ENCODE data around the gene COL19A1.

Gene COL19A1

DNA sequence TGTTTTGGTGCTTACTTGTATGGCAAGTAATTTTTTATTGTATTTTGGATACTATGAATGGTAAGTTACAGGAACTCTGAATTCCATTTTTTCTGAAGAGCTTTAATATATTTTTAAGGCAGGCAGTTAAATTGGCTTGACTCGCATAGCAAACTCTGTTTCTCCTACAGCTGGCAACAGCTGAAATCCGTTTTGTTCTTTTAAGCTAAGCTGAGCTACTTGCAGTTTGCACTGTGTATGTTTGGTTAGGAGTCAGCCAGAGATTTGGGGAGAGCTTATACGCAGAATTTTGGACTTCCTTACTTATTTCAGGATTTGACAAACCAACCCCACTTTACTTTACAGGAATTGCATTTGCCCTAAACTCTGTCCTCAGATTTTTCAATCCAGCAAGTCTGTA lies 179.1 kb downstream of the COL19A1 start:
- no peak overlapping the region for H3K4ac ChIP-seq (ENCODE audit: low read depth in 1 of 2, low read length in 2 of 2)
- no peak overlapping the region for H2BK5ac ChIP-seq (ENCODE audit: low read depth, low read length, poor library complexity, severe bottlenecking)
- H2AFZ ChIP-seq (ENCODE audit: low read depth, low read length), result no peak overlapping the region
- no peak overlapping the region for H3K18ac ChIP-seq (ENCODE audit: low read depth in 1 of 2, low read length in 2 of 2)
- H3K79me1 ChIP-seq (replicated peaks; ENCODE audit: low read length, poor library complexity, severe bottlenecking), result no peaks in the 10 kb centered on the region
- H3K27ac ChIP-seq (ENCODE audit: low read length, poor library complexity, severe bottlenecking), result no peak overlapping the region
- no peaks in the 10 kb centered on the region for H3K9me3 ChIP-seq (ENCODE audit: control insufficient read depth, low read length)
- 88% methylated on average over 3 of the region's 3 CpGs for WGBS
- H3K4me2 ChIP-seq (ENCODE audit: low read length, poor library complexity, severe bottlenecking), result no peak overlapping the region
- no peaks in the 10 kb centered on the region for H3K4me1 ChIP-seq (ENCODE audit: control insufficient read depth, insufficient read depth, low read depth, low read length)
- H3K14ac ChIP-seq (ENCODE audit: low read length in 2 of 2), result no peak overlapping the region
- H4K8ac ChIP-seq (ENCODE audit: low read length), result no peak overlapping the region
- no peaks in the 10 kb centered on the region for H3K27me3 ChIP-seq (ENCODE audit: control insufficient read depth in 1 of 2, insufficient read depth in 1 of 2, low read length in 2 of 2)
- no peak overlapping the region for H2BK12ac ChIP-seq (ENCODE audit: low read length in 2 of 2)
- H2BK15ac ChIP-seq (ENCODE audit: low read depth, poor library complexity, severe bottlenecking), result no peak overlapping the region
- H3K23ac ChIP-seq (ENCODE audit: low read length in 2 of 2), result no peak overlapping the region
- no peaks in the 10 kb centered on the region for H3K36me3 ChIP-seq (ENCODE audit: control insufficient read depth in 1 of 2, insufficient read depth in 2 of 2, low read depth in 1 of 2, low read length in 2 of 2)
- no peak overlapping the region for H2AK5ac ChIP-seq (ENCODE audit: low read length, severe bottlenecking)
- H3K4me3 ChIP-seq (ENCODE audit: insufficient read depth in 1 of 2, low read depth in 1 of 2, low read length in 2 of 2), result no peak overlapping the region
- H3K9ac ChIP-seq (ENCODE audit: low read length), result no peak overlapping the region
- DNase-seq, result no peak
- no peak overlapping the region for H2BK120ac ChIP-seq (ENCODE audit: low read depth, low read length)
- H4K91ac ChIP-seq (ENCODE audit: low read length), result no peak overlapping the region

DNA sequence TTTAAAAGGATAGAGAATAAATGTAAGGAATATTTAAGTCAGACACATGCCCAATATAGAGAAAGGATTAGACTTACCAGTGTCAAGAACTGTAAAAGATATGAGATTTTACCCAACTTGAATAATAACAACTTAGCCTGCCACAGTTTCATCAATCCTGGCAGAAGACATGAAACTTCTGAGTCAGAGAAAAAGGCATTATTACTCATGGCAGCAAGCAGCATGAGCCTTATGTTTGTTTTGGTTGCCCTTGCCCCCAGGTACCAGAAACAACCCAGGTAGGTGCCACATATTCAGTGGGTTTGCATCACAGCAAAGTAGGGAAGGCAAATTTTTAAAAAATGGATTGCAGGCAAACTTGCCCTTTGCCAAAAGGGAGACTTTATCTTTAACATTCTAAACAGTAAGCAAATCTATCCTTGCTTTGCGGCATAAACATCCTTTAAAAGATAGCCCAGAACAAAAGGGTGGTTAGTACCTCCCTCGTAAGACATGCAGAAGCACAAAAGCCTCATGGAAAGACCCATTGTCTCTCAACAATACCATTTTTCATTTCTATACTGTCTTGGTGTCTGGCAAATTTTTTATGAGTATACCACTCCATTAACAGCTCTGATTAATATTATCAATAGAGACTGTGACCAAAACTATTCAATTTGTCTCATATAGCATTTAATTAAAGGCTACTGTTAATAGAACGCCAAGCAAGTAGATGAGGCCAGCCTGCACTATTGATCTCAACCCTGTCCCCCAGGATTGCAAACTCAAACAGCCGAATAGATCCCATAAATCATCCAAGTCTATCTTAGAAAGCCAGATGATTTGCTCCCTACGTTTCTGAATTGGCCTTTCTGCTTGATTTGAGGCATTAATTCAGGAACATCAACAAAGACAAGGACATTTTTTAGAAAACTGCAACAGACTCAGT lies 185.1 kb downstream of the COL19A1 start:
- H3K27me3 ChIP-seq (ENCODE audit: control insufficient read depth in 1 of 2, insufficient read depth in 1 of 2, low read length in 2 of 2), result no peaks in the 10 kb centered on the region
- no peak overlapping the region for H3K23ac ChIP-seq (ENCODE audit: low read length in 2 of 2)
- H3K4me2 ChIP-seq (ENCODE audit: low read length, poor library complexity, severe bottlenecking), result no peak overlapping the region
- WGBS, result 87% methylated on average over 5 of the region's 5 CpGs
- no peak overlapping the region for H2AFZ ChIP-seq (ENCODE audit: low read depth, low read length)
- no peaks in the 10 kb centered on the region for H3K4me1 ChIP-seq (ENCODE audit: control insufficient read depth, insufficient read depth, low read depth, low read length)
- H2AK5ac ChIP-seq (ENCODE audit: low read length, severe bottlenecking), result no peak overlapping the region
- no peak for DNase-seq
- H2BK15ac ChIP-seq (ENCODE audit: low read depth, poor library complexity, severe bottlenecking), result no peak overlapping the region
- no peaks in the 10 kb centered on the region for H3K36me3 ChIP-seq (ENCODE audit: control insufficient read depth in 1 of 2, insufficient read depth in 2 of 2, low read depth in 1 of 2, low read length in 2 of 2)
- H3K4ac ChIP-seq (ENCODE audit: low read depth in 1 of 2, low read length in 2 of 2), result no peak overlapping the region
- no peak overlapping the region for H2BK120ac ChIP-seq (ENCODE audit: low read depth, low read length)
- no peak overlapping the region for H3K14ac ChIP-seq (ENCODE audit: low read length in 2 of 2)
- H3K9me3 ChIP-seq (ENCODE audit: control insufficient read depth, low read length), result no peaks in the 10 kb centered on the region
- no peak overlapping the region for H4K8ac ChIP-seq (ENCODE audit: low read length)
- H2BK12ac ChIP-seq (ENCODE audit: low read length in 2 of 2), result no peak overlapping the region
- H4K91ac ChIP-seq (ENCODE audit: low read length), result no peak overlapping the region
- no peaks in the 10 kb centered on the region for H3K79me1 ChIP-seq (replicated peaks; ENCODE audit: low read length, poor library complexity, severe bottlenecking)
- H3K27ac ChIP-seq (ENCODE audit: low read length, poor library complexity, severe bottlenecking), result no peak overlapping the region
- no peak overlapping the region for H2BK5ac ChIP-seq (ENCODE audit: low read depth, low read length, poor library complexity, severe bottlenecking)
- no peak overlapping the region for H3K18ac ChIP-seq (ENCODE audit: low read depth in 1 of 2, low read length in 2 of 2)
- H3K9ac ChIP-seq (ENCODE audit: low read length), result no peak overlapping the region
- no peak overlapping the region for H3K4me3 ChIP-seq (ENCODE audit: insufficient read depth in 1 of 2, low read depth in 1 of 2, low read length in 2 of 2)

DNA sequence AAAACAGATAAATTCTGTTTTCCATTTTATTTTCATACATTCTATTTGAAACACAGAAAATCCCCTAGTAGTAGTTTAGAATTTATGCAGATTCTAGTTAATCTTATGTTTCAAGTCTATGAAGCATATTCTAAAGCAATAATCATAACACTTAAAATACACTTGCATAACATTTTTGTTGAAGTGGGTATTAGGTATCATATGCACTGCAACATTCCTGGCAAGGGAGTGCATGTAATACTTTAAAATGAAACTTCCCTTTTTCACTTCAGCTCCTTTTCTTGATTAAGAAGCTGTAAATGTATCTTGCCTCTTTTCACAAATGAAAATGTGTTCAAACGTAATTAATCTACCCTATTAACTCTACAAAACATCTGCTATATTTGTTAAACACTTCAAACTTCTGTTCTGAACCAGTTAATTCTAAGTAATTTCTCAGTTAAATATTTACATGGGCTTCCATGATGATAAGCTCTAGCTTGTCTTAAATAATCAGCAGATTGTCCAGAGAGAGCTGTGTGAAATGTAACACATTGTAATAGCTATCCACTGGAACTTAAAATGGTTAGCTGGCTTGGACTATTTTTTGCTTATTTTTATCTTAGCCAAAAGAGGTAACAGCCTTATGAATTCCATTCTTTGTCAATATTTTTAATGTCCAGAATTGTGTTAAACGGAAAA lies 192.8 kb downstream of the COL19A1 start:
- H2BK15ac ChIP-seq (ENCODE audit: low read depth, poor library complexity, severe bottlenecking), result no peak overlapping the region
- H2BK120ac ChIP-seq (ENCODE audit: low read depth, low read length), result no peak overlapping the region
- H2BK5ac ChIP-seq (ENCODE audit: low read depth, low read length, poor library complexity, severe bottlenecking), result no peak overlapping the region
- no peak overlapping the region for H3K4me3 ChIP-seq (ENCODE audit: insufficient read depth in 1 of 2, low read depth in 1 of 2, low read length in 2 of 2)
- H4K8ac ChIP-seq (ENCODE audit: low read length), result no peak overlapping the region
- no peak overlapping the region for H2AFZ ChIP-seq (ENCODE audit: low read depth, low read length)
- no peak overlapping the region for H3K14ac ChIP-seq (ENCODE audit: low read length in 2 of 2)
- no peak overlapping the region for H2BK12ac ChIP-seq (ENCODE audit: low read length in 2 of 2)
- H3K23ac ChIP-seq (ENCODE audit: low read length in 2 of 2), result no peak overlapping the region
- H3K36me3 ChIP-seq (ENCODE audit: control insufficient read depth in 1 of 2, insufficient read depth in 2 of 2, low read depth in 1 of 2, low read length in 2 of 2), result no peaks in the 10 kb centered on the region
- no peaks in the 10 kb centered on the region for H3K4me1 ChIP-seq (ENCODE audit: control insufficient read depth, insufficient read depth, low read depth, low read length)
- H3K4me2 ChIP-seq (ENCODE audit: low read length, poor library complexity, severe bottlenecking), result no peak overlapping the region
- H3K9ac ChIP-seq (ENCODE audit: low read length), result no peak overlapping the region
- no peaks in the 10 kb centered on the region for H3K79me1 ChIP-seq (replicated peaks; ENCODE audit: low read length, poor library complexity, severe bottlenecking)
- no peak overlapping the region for H4K91ac ChIP-seq (ENCODE audit: low read length)
- WGBS, result no CpG with 5 or more reads among the region's 2 CpGs
- H3K27ac ChIP-seq (ENCODE audit: low read length, poor library complexity, severe bottlenecking), result no peak overlapping the region
- no peak overlapping the region for H2AK5ac ChIP-seq (ENCODE audit: low read length, severe bottlenecking)
- no peaks in the 10 kb centered on the region for H3K27me3 ChIP-seq (ENCODE audit: control insufficient read depth in 1 of 2, insufficient read depth in 1 of 2, low read length in 2 of 2)
- no peak for DNase-seq
- no peaks in the 10 kb centered on the region for H3K9me3 ChIP-seq (ENCODE audit: control insufficient read depth, low read length)
- no peak overlapping the region for H3K18ac ChIP-seq (ENCODE audit: low read depth in 1 of 2, low read length in 2 of 2)
- no peak overlapping the region for H3K4ac ChIP-seq (ENCODE audit: low read depth in 1 of 2, low read length in 2 of 2)

DNA sequence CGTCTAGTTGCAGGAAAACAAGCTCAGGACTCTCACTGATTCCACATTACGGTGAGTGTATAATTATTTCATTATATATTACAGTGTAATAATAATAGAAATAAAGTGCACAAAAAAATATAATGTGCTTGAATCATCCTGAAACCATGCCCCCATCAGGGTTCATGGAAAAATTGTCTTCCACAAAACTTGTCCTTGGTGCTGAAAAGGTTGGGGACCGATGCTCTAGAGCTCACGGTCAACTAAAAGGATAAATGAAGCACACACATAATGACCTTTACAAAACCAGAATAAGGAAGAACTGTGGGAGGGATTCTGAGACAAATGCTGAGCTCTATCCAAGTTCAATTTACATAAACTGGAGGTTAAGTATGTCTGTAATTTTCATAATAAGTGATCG lies 194.3 kb downstream of the COL19A1 start:
- H3K9ac ChIP-seq (ENCODE audit: low read length), result no peak overlapping the region
- H4K91ac ChIP-seq (ENCODE audit: low read length), result no peak overlapping the region
- no peak overlapping the region for H3K18ac ChIP-seq (ENCODE audit: low read depth in 1 of 2, low read length in 2 of 2)
- no peak overlapping the region for H2BK15ac ChIP-seq (ENCODE audit: low read depth, poor library complexity, severe bottlenecking)
- no peak overlapping the region for H4K8ac ChIP-seq (ENCODE audit: low read length)
- no peaks in the 10 kb centered on the region for H3K36me3 ChIP-seq (ENCODE audit: control insufficient read depth in 1 of 2, insufficient read depth in 2 of 2, low read depth in 1 of 2, low read length in 2 of 2)
- no peak overlapping the region for H3K4me3 ChIP-seq (ENCODE audit: insufficient read depth in 1 of 2, low read depth in 1 of 2, low read length in 2 of 2)
- no peak overlapping the region for H2BK12ac ChIP-seq (ENCODE audit: low read length in 2 of 2)
- H2AFZ ChIP-seq (ENCODE audit: low read depth, low read length), result no peak overlapping the region
- H2AK5ac ChIP-seq (ENCODE audit: low read length, severe bottlenecking), result no peak overlapping the region
- no peak for DNase-seq
- H3K4ac ChIP-seq (ENCODE audit: low read depth in 1 of 2, low read length in 2 of 2), result no peak overlapping the region
- no peaks in the 10 kb centered on the region for H3K27me3 ChIP-seq (ENCODE audit: control insufficient read depth in 1 of 2, insufficient read depth in 1 of 2, low read length in 2 of 2)
- no peak overlapping the region for H3K4me2 ChIP-seq (ENCODE audit: low read length, poor library complexity, severe bottlenecking)
- no CpG with 5 or more reads among the region's 5 CpGs for WGBS
- H2BK120ac ChIP-seq (ENCODE audit: low read depth, low read length), result no peak overlapping the region
- no peaks in the 10 kb centered on the region for H3K79me1 ChIP-seq (replicated peaks; ENCODE audit: low read length, poor library complexity, severe bottlenecking)
- no peak overlapping the region for H2BK5ac ChIP-seq (ENCODE audit: low read depth, low read length, poor library complexity, severe bottlenecking)
- no peaks in the 10 kb centered on the region for H3K9me3 ChIP-seq (ENCODE audit: control insufficient read depth, low read length)
- H3K14ac ChIP-seq (ENCODE audit: low read length in 2 of 2), result no peak overlapping the region
- H3K4me1 ChIP-seq (ENCODE audit: control insufficient read depth, insufficient read depth, low read depth, low read length), result no peaks in the 10 kb centered on the region
- no peak overlapping the region for H3K23ac ChIP-seq (ENCODE audit: low read length in 2 of 2)
- H3K27ac ChIP-seq (ENCODE audit: low read length, poor library complexity, severe bottlenecking), result no peak overlapping the region

All from mesenchymal stem cell (in vitro differentiated cells and primary cell).